Activated B cell treated with CpG ODN at 0.5 μM for 24 hours (primary cell): ENCODE measurements around the gene PCDHGB2. TPM values are rescaled to one million over a fixed set of nuclear protein-coding genes. Genes with fewer than 3 reads are reported as not detected.
A peak's percentile ranks its signal among the peaks of the same experiment; 100 is the strongest.
"Not testable (repeated sequence)": the region's sequence is repeated elsewhere in the genome, so short reads cannot be mapped to it uniquely, and the experiment has no call there.

Experiments
- ATAC-seq: fragments of 200-7000 bp; cut with Tn5 transposase; one replicate; pipeline ENCODE4 v1.10.0; 2021; ENCODE audit warnings: low read depth, mild to moderate bottlenecking, moderate library complexity
- CTCF ChIA-PET: fragments of 350-600 bp; sonication (Branson Sonifier 250); formaldehyde crosslinking; loops from one replicate; lab custom pipeline; 2021; ENCODE audit warnings: antibody characterized with exemption; lab: Charles Lee
- POLR2A ChIA-PET: fragments of 350-600 bp; sonication (Branson Sonifier 250); formaldehyde crosslinking; loops from one replicate; lab custom pipeline; 2021; ENCODE audit warnings: antibody characterized with exemption; lab: Charles Lee
- DNase-seq: peaks from one replicate; pipeline ENCODE4 v3.0.0; 2022
- H3K27ac Mint-ChIP-seq: one replicate; pipeline ENCODE4 v1.8.0; 2020; ENCODE audit warnings: mixed read lengths
- H3K27me3 Mint-ChIP-seq: one replicate; pipeline ENCODE4 v1.8.0; 2021; ENCODE audit warnings: mixed read lengths
- H3K36me3 Mint-ChIP-seq: one replicate; pipeline ENCODE4 v1.8.0; 2021; ENCODE audit warnings: low read depth, mixed read lengths
- H3K4me1 Mint-ChIP-seq: one replicate; pipeline ENCODE4 v1.8.0; 2021; ENCODE audit warnings: mixed read lengths
- H3K4me3 Mint-ChIP-seq: one replicate; pipeline ENCODE4 v1.8.0; 2020; ENCODE audit warnings: mild to moderate bottlenecking, mixed read lengths
- H3K9me3 Mint-ChIP-seq: one replicate; pipeline ENCODE4 v1.8.0; 2020; ENCODE audit warnings: mixed read lengths
- CTCF ChIP-seq: fragments of 200-600 bp; IDR thresholded peaks from one replicate; pipeline ENCODE4 v1.8.0; 2022; ENCODE audit warnings: antibody characterized with exemption, mild to moderate bottlenecking
- intact Hi-C: fragments of 100-400 bp; cut with micrococcal nuclease; formaldehyde crosslinking; loops from one replicate; pipeline ENCODE4 v1.15.1; 2024
- total RNA-seq: library from RNA; stranded (reverse); gene quantifications from 2 replicates; pipeline ENCODE4 v1.2.3, GENCODE V29; 2022

PCDHGB2 gene
- total RNA-seq, 1 donor from 2014 or later: 2.6 TPM

GRCh38 chr5:141398608-141399007, 38.8 kb downstream of the PCDHGB2 start:
- Mint-ChIP-seq H3K4me1 (peaks cover 6% of the 10 kb centered on the region), H3K27ac (no peak overlapping the region), H3K36me3 (no peaks in the 10 kb centered on the region), H3K27me3 (peaks cover 53% of the 10 kb centered on the region), H3K9me3 (peaks cover 15% of the 10 kb centered on the region), H3K4me3 (no peak overlapping the region)
- no peak for DNase-seq
- intact Hi-C loops: no loop called here
- ATAC-seq: no peak
- POLR2A ChIA-PET: no interaction called here
- no peak for TF ChIP-seq CTCF
- CTCF ChIA-PET: interaction anchor here (1.5 to 1.8 kb wide), 2 partner anchors 24 to 126 kb away, joined by 3 to 6 read pairs; no protein-coding TSS in a partner anchor

- H3K9me3 Mint-ChIP-seq: peaks cover 17% of the 10 kb centered on the region
Measured at GRCh38 chr5:141399555-141400258, 39.9 kb downstream of the PCDHGB2 start.

GRCh38 chr5:141402553-141403243, 42.9 kb downstream of the PCDHGB2 start, which contains the start of gene PCDHGA9:
Gene PCDHGA9 (plus strand): TSS chr5:141402778. CDS start chr5:141402953, 175 bp downstream.
- no peak within 1 kb of the TSS for H3K27ac Mint-ChIP-seq
- H3K27me3 Mint-ChIP-seq: peaks cover 51% of the 10 kb centered on the region
- intact Hi-C loops: no loop called here
- H3K4me3 Mint-ChIP-seq: peak within 1 kb of the TSS; percentile 70
- ChIA-PET CTCF (no interaction called here), POLR2A (no interaction called here)
- peaks cover 21% of the 10 kb centered on the region for H3K9me3 Mint-ChIP-seq
- H3K36me3 Mint-ChIP-seq: no peaks in the 10 kb centered on the region
- H3K4me1 Mint-ChIP-seq: peaks cover 6% of the 10 kb centered on the region
- TF ChIP-seq CTCF: no peak
- DNase-seq: no peak
- ATAC-seq: no peak

More at GRCh38 chr5:141399555-141400258, 39.9 kb downstream of the PCDHGB2 start:
- H3K36me3 Mint-ChIP-seq: no peaks in the 10 kb centered on the region
- intact Hi-C loops: no loop called here
- ChIA-PET CTCF (no interaction called here), POLR2A (interaction anchor here (0.6 kb wide), 1 partner anchor 351 kb away, joined by 3 read pairs; no protein-coding TSS in a partner anchor)
- no peak overlapping the region for H3K4me3 Mint-ChIP-seq
- no peak for ATAC-seq
- peaks cover 55% of the 10 kb centered on the region for H3K27me3 Mint-ChIP-seq
- no peak for DNase-seq
- peaks cover 6% of the 10 kb centered on the region for H3K4me1 Mint-ChIP-seq
- H3K27ac Mint-ChIP-seq: no peak overlapping the region
- no peak for TF ChIP-seq CTCF

GRCh38 chr5:141403387-141403786, 43.6 kb downstream of the PCDHGB2 start:
- Mint-ChIP-seq H3K4me1 (peaks cover 6% of the 10 kb centered on the region), H3K4me3 (no peak overlapping the region), H3K36me3 (no peaks in the 10 kb centered on the region), H3K9me3 (peaks cover 21% of the 10 kb centered on the region), H3K27me3 (peaks cover 53% of the 10 kb centered on the region), H3K27ac (no peak overlapping the region)
- no peak for DNase-seq
- POLR2A ChIA-PET: no interaction called here
- no peak for TF ChIP-seq CTCF
- intact Hi-C loops: no loop called here
- no peak for ATAC-seq
- CTCF ChIA-PET: no interaction called here

- H3K4me1 Mint-ChIP-seq, POLR2A ChIA-PET, intact Hi-C loops, DNase-seq, H3K36me3 Mint-ChIP-seq: not testable (repeated sequence)
- peak within 1 kb of the TSS; percentile 62 for H3K4me3 Mint-ChIP-seq
- peaks cover 52% of the 10 kb centered on the region for H3K27me3 Mint-ChIP-seq
- peak within 1 kb of the TSS; percentile 1 for H3K27ac Mint-ChIP-seq
- peak; percentile 78 for ATAC-seq
- peaks cover 20% of the 10 kb centered on the region for H3K9me3 Mint-ChIP-seq
- CTCF ChIA-PET: interaction anchor here (0.7 to 2.3 kb wide), 5 partner anchors 10 to 160 kb away, joined by 3 to 9 read pairs (median 3); partner anchors contain the start of genes PCDHGB5 and PCDHGC3
Measured at GRCh38 chr5:141407790-141408505, 48.2 kb downstream of the PCDHGB2 start, which contains the start of gene PCDHGB6. Gene PCDHGB6 (plus strand): TSS chr5:141408021. CDS start chr5:141408203, 182 bp downstream.
